Trophoblast cell (in vitro differentiated cells and primary cell): ENCODE data around the gene XRRA1.

Experiments used
- DNase-seq, 2 donors: peaks; one replicate each; pipeline ENCODE4 v3.0.0-alpha.2; 2016
- H2AFZ ChIP-seq: 2 replicates; pipeline ENCODE4 v1.6.1; 2013; ENCODE audit warnings: low read length, moderate library complexity, mild to moderate bottlenecking; ENCODE audit not compliant: insufficient read depth, poor library complexity
- H2AK5ac ChIP-seq: 2 replicates; pipeline ENCODE4 v1.6.1; 2013; ENCODE audit warnings: mild to moderate bottlenecking, low read length
- H2BK120ac ChIP-seq: 2 replicates; pipeline ENCODE4 v1.6.1; 2013; ENCODE audit warnings: low read length, mild to moderate bottlenecking, moderate library complexity; ENCODE audit not compliant: insufficient read depth, poor library complexity
- H2BK12ac ChIP-seq: 2 replicates; pipeline ENCODE4 v1.6.1; 2013; ENCODE audit warnings: mild to moderate bottlenecking, low read length, moderate library complexity
- H2BK5ac ChIP-seq: 2 replicates; pipeline ENCODE4 v1.6.1; 2013; ENCODE audit warnings: low read length, low read depth, moderate library complexity, mild to moderate bottlenecking; ENCODE audit not compliant: poor library complexity
- H3K14ac ChIP-seq: 2 replicates; pipeline ENCODE4 v1.6.1; 2013; ENCODE audit warnings: mild to moderate bottlenecking, low read length
- H3K18ac ChIP-seq: 2 replicates; pipeline ENCODE4 v1.6.1; 2013; ENCODE audit warnings: mild to moderate bottlenecking, low read length
- H3K23ac ChIP-seq: 2 replicates; pipeline ENCODE4 v1.6.1; 2013; ENCODE audit warnings: low read length
- H3K27ac ChIP-seq: 2 replicates; pipeline ENCODE4 v1.5.1; 2013; ENCODE audit warnings: low read depth, mild to moderate bottlenecking, inconsistent platforms, low read length, moderate library complexity
- H3K27me3 ChIP-seq: 2 replicates; pipeline ENCODE4 v1.6.1; 2013; ENCODE audit warnings: inconsistent platforms, mild to moderate bottlenecking, low read length, moderate library complexity; ENCODE audit not compliant: insufficient read depth
- H3K36me3 ChIP-seq, 2 experiments: 1 replicate in 1 of 2; 2 replicates in 1 of 2; pipeline ENCODE4 v1.6.1; 2013; ENCODE audit warnings: low read length in 2 of 2, mild to moderate bottlenecking in 2 of 2, moderate library complexity in 1 of 2; ENCODE audit not compliant: insufficient read depth in 2 of 2, control insufficient read depth in 1 of 2
- H3K4ac ChIP-seq: 2 replicates; pipeline ENCODE4 v1.6.1; 2013; ENCODE audit warnings: low read depth, mild to moderate bottlenecking, low read length, moderate library complexity
- H3K4me1 ChIP-seq, 2 experiments: 1 replicate in 1 of 2; 2 replicates in 1 of 2; pipeline ENCODE4 v1.6.1; 2013; ENCODE audit warnings: low read length in 2 of 2, mild to moderate bottlenecking in 2 of 2, moderate library complexity in 1 of 2; ENCODE audit not compliant: insufficient read depth in 2 of 2, control insufficient read depth in 1 of 2
- H3K4me2 ChIP-seq: 2 replicates; pipeline ENCODE4 v1.6.1; 2013; ENCODE audit warnings: inconsistent platforms, mild to moderate bottlenecking, low read length, moderate library complexity
- H3K4me3 ChIP-seq: 2 replicates; pipeline ENCODE4 v1.5.1; 2013; ENCODE audit warnings: mild to moderate bottlenecking, low read depth, low read length, inconsistent platforms
- H3K79me1 ChIP-seq: one replicate; pipeline ENCODE4 v1.6.1; 2013; ENCODE audit warnings: low read length
- H3K79me2 ChIP-seq: 2 replicates; pipeline ENCODE4 v1.6.1; 2013; ENCODE audit warnings: low read length, mild to moderate bottlenecking; ENCODE audit not compliant: control insufficient read depth, insufficient read depth, poor library complexity
- H3K9ac ChIP-seq: 2 replicates; pipeline ENCODE4 v1.6.1; 2013; ENCODE audit warnings: mild to moderate bottlenecking, low read length
- H3K9me3 ChIP-seq: 2 replicates; pipeline ENCODE4 v1.6.1; 2013; ENCODE audit warnings: low read depth, mild to moderate bottlenecking, control low read depth, inconsistent platforms, low read length; ENCODE audit not compliant: insufficient read depth
- H4K12ac ChIP-seq: 2 replicates; pipeline ENCODE4 v1.6.1; 2013; ENCODE audit warnings: low read depth, mild to moderate bottlenecking, low read length, moderate library complexity
- H4K8ac ChIP-seq: 2 replicates; pipeline ENCODE4 v1.6.1; 2013; ENCODE audit warnings: low read depth, mild to moderate bottlenecking, low read length, moderate library complexity
- H4K91ac ChIP-seq: one replicate; pipeline ENCODE4 v1.6.1; 2013; ENCODE audit warnings: low read depth, mild to moderate bottlenecking, low read length, moderate library complexity
- WGBS: extraction: QIAGEN DNeasy Blood & Tissue Kit; methylation state at CpG from one replicate; pipeline ENCODE4 v1.1.7; 2013; ENCODE audit warnings: missing lambda C conversion rate; ENCODE audit not compliant: insufficient read length, insufficient coverage; ENCODE audit errors: extremely low coverage; 5-methylcytosine and 5-hydroxymethylcytosine counted together

XRRA1 gene

GRCh38 chr11:74815966-74816365, 132.9 kb downstream of the XRRA1 start:
- Histone ChIP-seq H3K79me1 (no peaks in the 10 kb centered on the region), H3K27me3 (no peaks in the 10 kb centered on the region), H3K79me2 (no peaks in the 10 kb centered on the region), H3K4ac (no peak overlapping the region), H3K36me3 (no peaks in the 10 kb centered on the region), H3K9ac (no peak overlapping the region), H3K23ac (no peak overlapping the region), H3K18ac (no peak overlapping the region), H3K4me2 (no peak overlapping the region), H2BK12ac (no peak overlapping the region), H2AFZ (no peak overlapping the region), H3K4me3 (no peak overlapping the region), H4K8ac (no peak overlapping the region), H3K9me3 (no peaks in the 10 kb centered on the region), H4K12ac (no peak overlapping the region), H2BK120ac (no peak overlapping the region), H3K14ac (no peak overlapping the region), H3K27ac (no peak overlapping the region), H4K91ac (no peak overlapping the region), H3K4me1 (no peaks in the 10 kb centered on the region), H2BK5ac (no peak overlapping the region), H2AK5ac (no peak overlapping the region)
- peak in 1 of 2 donors; percentile 26 for DNase-seq
- WGBS, result no CpG with 5 or more reads among the region's 3 CpGs

GRCh38 chr11:74809801-74810200, 139.1 kb downstream of the XRRA1 start:
- no peak overlapping the region for H3K4me3 ChIP-seq
- H3K36me3 ChIP-seq, result no peaks in the 10 kb centered on the region
- H3K4me1 ChIP-seq, result peaks cover 0 to 1% of the 10 kb centered on the region in 2 experiments
- H3K14ac ChIP-seq, result no peak overlapping the region
- no peak overlapping the region for H3K4me2 ChIP-seq
- no peak overlapping the region for H2BK120ac ChIP-seq
- no peaks in the 10 kb centered on the region for H3K27me3 ChIP-seq
- H2AK5ac ChIP-seq, result no peak overlapping the region
- no peaks in the 10 kb centered on the region for H3K9me3 ChIP-seq
- no peak overlapping the region for H2BK5ac ChIP-seq
- no peak overlapping the region for H4K91ac ChIP-seq
- no peak overlapping the region for H3K4ac ChIP-seq
- H3K23ac ChIP-seq, result no peak overlapping the region
- H3K9ac ChIP-seq, result no peak overlapping the region
- H4K8ac ChIP-seq, result no peak overlapping the region
- H4K12ac ChIP-seq, result no peak overlapping the region
- H3K18ac ChIP-seq, result no peak overlapping the region
- no peaks in the 10 kb centered on the region for H3K79me1 ChIP-seq
- no peak for DNase-seq
- H2AFZ ChIP-seq, result no peak overlapping the region
- H2BK12ac ChIP-seq, result no peak overlapping the region
- H3K79me2 ChIP-seq, result no peaks in the 10 kb centered on the region
- no peak overlapping the region for H3K27ac ChIP-seq

- H3K18ac ChIP-seq, result no peak overlapping the region
- H2AFZ ChIP-seq, result no peak overlapping the region
- no peak overlapping the region for H3K14ac ChIP-seq
- H3K4ac ChIP-seq, result no peak overlapping the region
- no peak overlapping the region for H2AK5ac ChIP-seq
- H3K27ac ChIP-seq, result no peak overlapping the region
- no peaks in the 10 kb centered on the region for H3K79me1 ChIP-seq
- no peaks in the 10 kb centered on the region for H3K9me3 ChIP-seq
- H2BK5ac ChIP-seq, result no peak overlapping the region
- H2BK12ac ChIP-seq, result no peak overlapping the region
- H3K9ac ChIP-seq, result no peak overlapping the region
- no CpG with 5 or more reads among the region's 3 CpGs for WGBS
- no peak for DNase-seq
- peaks cover 0 to 1% of the 10 kb centered on the region in 2 experiments for H3K4me1 ChIP-seq
- no peak overlapping the region for H4K91ac ChIP-seq
- no peaks in the 10 kb centered on the region for H3K36me3 ChIP-seq
- no peak overlapping the region for H2BK120ac ChIP-seq
- no peaks in the 10 kb centered on the region for H3K27me3 ChIP-seq
- H3K4me3 ChIP-seq, result no peak overlapping the region
- H3K4me2 ChIP-seq, result no peak overlapping the region
- H4K8ac ChIP-seq, result no peak overlapping the region
- H4K12ac ChIP-seq, result no peak overlapping the region
- no peak overlapping the region for H3K23ac ChIP-seq
- H3K79me2 ChIP-seq, result no peaks in the 10 kb centered on the region
These were observed 142.6 kb downstream of the XRRA1 start for GRCh38 chr11:74806267-74806666.

GRCh38 chr11:74791333-74792100, 157.4 kb downstream of the XRRA1 start:
- Histone ChIP-seq H2AK5ac (no peak overlapping the region), H3K79me2 (no peaks in the 10 kb centered on the region), H3K27me3 (no peaks in the 10 kb centered on the region), H3K23ac (no peak overlapping the region), H3K4me2 (no peak overlapping the region), H4K91ac (no peak overlapping the region), H2BK120ac (no peak overlapping the region), H3K9me3 (peaks cover 4% of the 10 kb centered on the region), H4K8ac (no peak overlapping the region), H3K4me1 (no peaks in the 10 kb centered on the region), H2AFZ (no peak overlapping the region), H2BK5ac (no peak overlapping the region), H3K27ac (no peak overlapping the region), H3K4me3 (no peak overlapping the region), H3K18ac (no peak overlapping the region), H3K4ac (no peak overlapping the region), H3K79me1 (no peaks in the 10 kb centered on the region), H3K14ac (no peak overlapping the region), H2BK12ac (no peak overlapping the region), H3K9ac (no peak overlapping the region), H3K36me3 (peaks cover 15 to 16% of the 10 kb centered on the region in 2 experiments), H4K12ac (no peak overlapping the region)
- DNase-seq, result no peak
- WGBS, result no CpG with 5 or more reads among the region's 9 CpGs
